Chondrocyte (in vitro differentiated cells): ENCODE data around the gene KRT6B. TPM values are rescaled to one million over a fixed set of nuclear protein-coding genes. Genes with fewer than 3 reads are reported as not detected.
"Not testable (repeated sequence)": the region's sequence is repeated elsewhere in the genome, so short reads cannot be mapped to it uniquely, and the experiment has no call there.

ENCODE experiments used
- DNase-seq: peaks from one replicate; pipeline ENCODE4 v3.0.0; 2021; ENCODE audit warnings: mixed read lengths, low spot score
- H3K27ac Mint-ChIP-seq: one replicate; pipeline ENCODE4 v1.8.0; 2021; ENCODE audit warnings: mild to moderate bottlenecking, moderate library complexity, mixed read lengths; ENCODE audit not compliant: unreplicated experiment
- H3K27me3 Mint-ChIP-seq: 2 replicates; pipeline ENCODE4 v1.8.0; 2021; ENCODE audit warnings: low read depth, mixed read lengths
- H3K36me3 Mint-ChIP-seq: 2 replicates; pipeline ENCODE4 v1.8.0; 2021; ENCODE audit warnings: low read depth, mixed read lengths
- H3K4me1 Mint-ChIP-seq: 2 replicates; pipeline ENCODE4 v1.8.0; 2021; ENCODE audit warnings: low read depth, mild to moderate bottlenecking, mixed read lengths
- H3K4me3 Mint-ChIP-seq: one replicate; pipeline ENCODE4 v1.8.0; 2021; ENCODE audit warnings: mild to moderate bottlenecking, moderate library complexity, mixed read lengths; ENCODE audit not compliant: unreplicated experiment
- H3K9me3 Mint-ChIP-seq: 2 replicates; pipeline ENCODE4 v1.8.0; 2021; ENCODE audit warnings: low read depth, mixed read lengths
- total RNA-seq: library from RNA; stranded (reverse); gene quantifications from 3 replicates; pipeline ENCODE4 v1.2.1, GENCODE V29; 2021
- TF ChIP-seq, protein P1 (sequence below): fragments of 200-600 bp; sonication (generic); IDR thresholded peaks from 2 replicates; pipeline ENCODE4 v1.5.0; 2021; ENCODE audit warnings: antibody characterized with exemption, mild to moderate bottlenecking, moderate library complexity

Gene KRT6B
- total RNA-seq, 1 donor from 2014 or later: not detected

DNA sequence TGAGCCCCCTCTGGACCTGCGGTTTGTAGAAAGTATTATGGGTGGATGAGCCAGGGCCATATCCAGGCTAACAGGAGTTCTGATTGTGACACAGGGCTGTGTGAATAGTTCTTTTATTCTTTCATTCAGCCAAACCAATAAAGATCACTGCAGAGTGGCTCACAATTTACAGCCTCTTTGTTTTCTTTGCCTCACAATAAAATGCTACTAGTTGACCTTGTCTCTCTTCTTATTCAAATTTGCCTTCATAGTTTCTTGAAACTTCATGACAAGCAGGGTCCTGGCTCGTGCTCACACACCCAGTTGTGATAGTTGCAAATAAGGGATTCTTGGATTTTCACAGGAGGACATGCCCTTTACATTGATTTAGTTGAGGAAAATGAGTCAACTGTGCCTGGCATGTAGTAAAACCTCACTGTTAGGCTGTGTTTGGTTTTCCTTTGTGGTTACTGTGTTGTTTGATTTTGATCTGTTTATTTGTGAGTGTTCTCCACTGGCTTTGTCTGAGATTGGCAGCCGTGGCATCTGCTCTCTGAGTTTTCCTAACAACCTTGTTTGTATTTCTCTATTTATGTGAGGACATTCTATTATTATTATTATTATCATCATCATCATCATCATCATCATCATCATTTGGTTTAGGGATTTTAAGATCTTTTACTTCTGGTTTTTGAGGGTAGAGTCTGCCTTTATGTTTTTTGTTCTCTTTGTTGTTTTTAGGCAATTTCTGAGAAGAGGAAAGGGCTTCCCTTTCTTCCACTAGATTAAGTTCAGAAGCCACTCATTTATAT, 2.7 kb upstream of the KRT6B start:
- TF ChIP-seq, protein P1, sequence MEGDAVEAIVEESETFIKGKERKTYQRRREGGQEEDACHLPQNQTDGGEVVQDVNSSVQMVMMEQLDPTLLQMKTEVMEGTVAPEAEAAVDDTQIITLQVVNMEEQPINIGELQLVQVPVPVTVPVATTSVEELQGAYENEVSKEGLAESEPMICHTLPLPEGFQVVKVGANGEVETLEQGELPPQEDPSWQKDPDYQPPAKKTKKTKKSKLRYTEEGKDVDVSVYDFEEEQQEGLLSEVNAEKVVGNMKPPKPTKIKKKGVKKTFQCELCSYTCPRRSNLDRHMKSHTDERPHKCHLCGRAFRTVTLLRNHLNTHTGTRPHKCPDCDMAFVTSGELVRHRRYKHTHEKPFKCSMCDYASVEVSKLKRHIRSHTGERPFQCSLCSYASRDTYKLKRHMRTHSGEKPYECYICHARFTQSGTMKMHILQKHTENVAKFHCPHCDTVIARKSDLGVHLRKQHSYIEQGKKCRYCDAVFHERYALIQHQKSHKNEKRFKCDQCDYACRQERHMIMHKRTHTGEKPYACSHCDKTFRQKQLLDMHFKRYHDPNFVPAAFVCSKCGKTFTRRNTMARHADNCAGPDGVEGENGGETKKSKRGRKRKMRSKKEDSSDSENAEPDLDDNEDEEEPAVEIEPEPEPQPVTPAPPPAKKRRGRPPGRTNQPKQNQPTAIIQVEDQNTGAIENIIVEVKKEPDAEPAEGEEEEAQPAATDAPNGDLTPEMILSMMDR: no peak
- DNase-seq: no peak
- H3K4me3 Mint-ChIP-seq: no peak overlapping the region
- no peak overlapping the region for H3K27ac Mint-ChIP-seq
- H3K36me3 Mint-ChIP-seq: peaks cover 1% of the 10 kb centered on the region
- peaks cover 64% of the 10 kb centered on the region for H3K27me3 Mint-ChIP-seq
- no peaks in the 10 kb centered on the region for H3K9me3 Mint-ChIP-seq
- H3K4me1 Mint-ChIP-seq: no peaks in the 10 kb centered on the region

DNA sequence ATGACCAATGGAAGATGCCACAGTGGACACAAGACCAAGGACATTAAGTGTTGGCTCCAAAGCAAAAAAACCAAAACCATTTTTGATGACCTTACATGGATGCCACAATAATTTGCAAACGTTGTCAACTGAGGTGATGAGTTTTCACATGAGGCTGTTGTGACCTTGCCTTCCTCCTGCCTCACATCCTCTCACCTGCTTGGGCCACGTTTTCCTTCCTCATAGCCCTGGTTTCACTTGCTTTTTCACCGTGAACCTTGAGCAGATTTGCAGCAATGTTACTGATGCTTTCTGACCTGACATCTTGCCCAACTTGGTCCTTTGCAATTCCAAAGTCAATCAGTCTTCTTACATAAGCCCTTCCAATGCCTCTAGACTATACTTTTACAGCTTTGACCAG, 3.7 kb downstream of the KRT6B start:
- no peak for DNase-seq
- H3K27ac Mint-ChIP-seq: no peak overlapping the region
- no peaks in the 10 kb centered on the region for H3K36me3 Mint-ChIP-seq
- H3K4me3 Mint-ChIP-seq: no peak overlapping the region
- TF ChIP-seq, protein P1: no peak
- H3K27me3 Mint-ChIP-seq: peaks cover 70% of the 10 kb centered on the region
- no peaks in the 10 kb centered on the region for H3K9me3 Mint-ChIP-seq
- H3K4me1 Mint-ChIP-seq: peaks cover 3% of the 10 kb centered on the region

DNA sequence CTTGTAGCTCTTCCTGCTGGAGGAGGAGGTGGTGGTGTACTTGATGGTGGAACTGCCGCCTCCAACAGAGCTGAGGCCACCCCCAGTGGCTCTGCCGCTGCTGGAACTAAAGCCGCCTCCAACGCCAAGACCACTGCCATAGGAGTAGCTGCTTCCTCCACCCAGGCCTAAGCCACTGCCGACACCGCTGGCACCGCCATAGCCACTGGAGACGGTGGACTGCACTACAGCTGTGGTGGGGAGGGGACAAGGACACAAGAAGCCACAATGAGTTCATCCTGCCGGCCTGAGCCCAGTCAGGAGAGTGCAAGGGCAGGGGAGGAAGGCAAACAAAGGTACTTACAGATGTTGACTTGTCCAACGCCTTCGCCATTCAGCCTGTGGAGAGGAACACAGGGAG, 4.8 kb downstream of the KRT6B start:
- H3K4me1 Mint-ChIP-seq: peaks cover 14% of the 10 kb centered on the region
- H3K4me3 Mint-ChIP-seq, H3K27ac Mint-ChIP-seq, H3K36me3 Mint-ChIP-seq, DNase-seq, H3K9me3 Mint-ChIP-seq: not testable (repeated sequence)
- peaks cover 65% of the 10 kb centered on the region for H3K27me3 Mint-ChIP-seq

DNA sequence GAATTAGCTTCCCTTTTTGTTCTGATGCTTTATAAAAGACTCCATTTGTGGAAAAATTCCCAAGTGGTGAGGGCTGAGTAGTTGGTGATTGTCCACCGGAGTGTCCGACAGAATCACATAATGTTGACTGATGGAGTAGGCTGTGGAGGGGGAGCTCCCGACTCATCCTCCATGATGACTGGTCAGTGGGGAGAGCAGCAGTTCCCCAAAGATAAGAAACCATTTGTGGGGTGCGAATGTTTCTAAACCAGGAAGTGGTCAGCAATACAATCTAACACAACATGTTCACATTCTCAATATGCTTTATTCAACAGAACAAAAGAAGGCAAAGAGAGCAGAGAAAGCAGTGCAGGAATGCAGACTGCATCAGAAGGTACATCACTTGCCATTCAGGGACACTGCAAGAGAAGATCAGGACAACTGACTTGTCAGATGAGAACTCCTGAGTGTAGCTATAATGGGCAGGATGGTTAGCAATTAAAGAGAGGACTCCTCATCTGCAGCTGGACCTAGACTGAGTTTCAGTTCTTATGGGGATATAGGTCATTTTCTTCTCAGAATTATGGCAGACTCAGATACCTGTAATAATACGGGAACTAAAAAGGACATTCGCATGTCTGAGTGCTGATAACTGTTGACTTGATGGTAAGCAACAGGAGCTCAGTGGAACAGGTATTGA, 5.4 kb downstream of the KRT6B start:
- Mint-ChIP-seq H3K36me3 (no peaks in the 10 kb centered on the region), H3K4me3 (no peak overlapping the region), H3K4me1 (peaks cover 17% of the 10 kb centered on the region), H3K9me3 (no peaks in the 10 kb centered on the region), H3K27me3 (peaks cover 61% of the 10 kb centered on the region), H3K27ac (no peak overlapping the region)
- DNase-seq: no peak
- TF ChIP-seq, protein P1: no peak

DNA sequence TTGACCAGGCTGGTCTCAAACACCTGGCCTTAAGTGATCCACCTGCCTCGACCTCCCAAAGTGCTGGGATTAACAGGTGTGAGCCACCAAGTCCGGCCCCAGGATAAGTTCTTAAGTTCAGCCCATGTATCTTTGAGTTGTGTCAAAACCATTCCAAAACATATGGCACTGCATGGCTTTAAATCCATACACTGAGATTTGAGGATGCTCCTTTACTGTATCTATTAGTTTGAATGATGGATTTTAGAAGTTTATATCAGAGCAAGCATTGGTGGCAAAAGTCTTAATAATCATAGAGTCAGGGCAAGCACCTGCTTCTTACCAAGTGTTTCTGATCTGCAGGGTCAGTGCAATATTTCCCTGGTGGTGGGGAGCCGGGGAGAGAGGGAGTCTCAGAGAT, 6.1 kb downstream of the KRT6B start:
- Mint-ChIP-seq H3K27ac (no peak overlapping the region), H3K9me3 (no peaks in the 10 kb centered on the region), H3K27me3 (peaks cover 60% of the 10 kb centered on the region), H3K4me3 (no peak overlapping the region), H3K36me3 (no peaks in the 10 kb centered on the region), H3K4me1 (peaks cover 23% of the 10 kb centered on the region)
- TF ChIP-seq, protein P1: no peak
- no peak for DNase-seq
